Spleen (tissue), 7 donors: ENCODE measurements around the gene GABARAPL1.

Experiments
- POLR2AphosphoS5 ChIP-seq, 3 donors: sonication (generic); formaldehyde crosslinking; IDR thresholded peaks; one replicate each; pipeline ENCODE4 v1.5.1; 2017; ENCODE audit warnings: antibody characterized with exemption in 3 of 3
- TF ChIP-seq, protein P1 (sequence below), 11 experiments: fragments of 200-600 bp in 7 of 11; fragments of 450-650 bp in 4 of 11; sonication (generic) in 4 of 11; IDR thresholded peaks in 8 of 11; conservative IDR thresholded peaks in 3 of 11; 1 replicate in 7 of 11; 2 replicates in 4 of 11; pipeline versions ENCODE4 v1.4.0 to v1.8.0; 2016 to 2021; ENCODE audit warnings: antibody characterized with exemption in 11 of 11, inconsistent platforms in 4 of 11, mild to moderate bottlenecking in 1 of 11
- donor health status: DM: no; HTN: no; CAD: no; lungs with moderate emphysema.
- donor health status: DM: no; HTN: no; CAD: no.
- donor health status: DM: no; HTN: no; CAD: no.

DNA sequence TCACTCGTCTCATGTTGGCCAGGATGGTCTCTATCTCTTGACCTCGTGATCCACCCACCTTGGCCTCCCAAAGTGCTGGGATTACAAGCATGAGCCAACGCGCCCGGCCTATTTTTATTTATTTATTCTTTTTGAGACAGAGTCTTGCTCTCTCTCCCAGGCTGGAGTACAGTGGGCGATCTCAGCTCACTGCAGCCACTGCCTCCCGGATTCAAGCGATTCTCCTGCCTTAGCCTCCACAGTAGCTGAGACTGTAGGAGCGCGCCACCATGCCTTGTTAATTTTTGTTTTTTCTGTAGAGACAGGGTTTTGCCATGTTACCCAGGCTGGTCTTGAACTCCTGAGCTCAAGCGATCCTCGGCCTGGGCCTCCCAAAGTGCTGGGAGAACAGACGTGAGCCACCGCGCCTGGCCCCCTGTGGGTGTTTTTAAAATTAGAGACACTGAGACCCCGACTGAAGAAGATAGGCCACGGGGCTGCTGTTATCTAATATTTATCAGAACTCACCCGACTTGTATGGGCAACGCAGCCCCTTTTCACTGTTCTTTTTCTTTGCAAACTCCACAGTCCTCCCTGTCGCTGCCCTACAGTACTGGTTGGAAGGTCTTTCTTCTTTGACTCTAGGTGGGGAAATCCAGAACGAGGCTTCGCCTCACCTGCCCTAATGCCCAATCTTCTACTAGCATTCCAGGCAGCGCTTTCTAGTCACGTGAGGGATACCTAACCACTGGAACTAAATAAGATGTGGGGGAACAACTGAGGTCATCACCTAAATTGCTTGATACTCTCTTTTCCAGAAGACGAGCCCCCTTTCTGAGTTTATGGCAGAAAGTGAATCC is 1.4 kb upstream of the GABARAPL1 start:
- TF ChIP-seq, protein P1, sequence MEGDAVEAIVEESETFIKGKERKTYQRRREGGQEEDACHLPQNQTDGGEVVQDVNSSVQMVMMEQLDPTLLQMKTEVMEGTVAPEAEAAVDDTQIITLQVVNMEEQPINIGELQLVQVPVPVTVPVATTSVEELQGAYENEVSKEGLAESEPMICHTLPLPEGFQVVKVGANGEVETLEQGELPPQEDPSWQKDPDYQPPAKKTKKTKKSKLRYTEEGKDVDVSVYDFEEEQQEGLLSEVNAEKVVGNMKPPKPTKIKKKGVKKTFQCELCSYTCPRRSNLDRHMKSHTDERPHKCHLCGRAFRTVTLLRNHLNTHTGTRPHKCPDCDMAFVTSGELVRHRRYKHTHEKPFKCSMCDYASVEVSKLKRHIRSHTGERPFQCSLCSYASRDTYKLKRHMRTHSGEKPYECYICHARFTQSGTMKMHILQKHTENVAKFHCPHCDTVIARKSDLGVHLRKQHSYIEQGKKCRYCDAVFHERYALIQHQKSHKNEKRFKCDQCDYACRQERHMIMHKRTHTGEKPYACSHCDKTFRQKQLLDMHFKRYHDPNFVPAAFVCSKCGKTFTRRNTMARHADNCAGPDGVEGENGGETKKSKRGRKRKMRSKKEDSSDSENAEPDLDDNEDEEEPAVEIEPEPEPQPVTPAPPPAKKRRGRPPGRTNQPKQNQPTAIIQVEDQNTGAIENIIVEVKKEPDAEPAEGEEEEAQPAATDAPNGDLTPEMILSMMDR (IDR thresholded peaks at IDR 0.05 in 8 of 11, conservative IDR thresholded peaks at IDR 0.05 in 3 of 11): no peak
- no peak for TF ChIP-seq POLR2AphosphoS5 (IDR thresholded peaks at IDR 0.05)
